Measurements from ENCODE around the gene RNF2. TPM values are rescaled to one million over a fixed set of nuclear protein-coding genes. Genes with fewer than 3 reads are reported as not detected.
"Not testable (repeated sequence)": the region's sequence is repeated elsewhere in the genome, so short reads cannot be mapped to it uniquely, and the experiment has no call there.

Gene RNF2
- polyA plus RNA-seq (ENCODE audit: insufficient read length in 10 of 10), result 10 to 100 TPM; 33.4 to 51.5 (median 39.9) TPM
- long read RNA-seq, donor 1, transcript RNF2-202 (7 exons, 3,606 nt), result major isoform, 9 of 14 reads
- long read RNA-seq, donor 1, partial matches to known transcripts, result 5 of 14 reads
- long read RNA-seq, donor 1, other reads (novel, unspliced or antisense), result 0 of 14 reads
- long read RNA-seq, donor 2, transcript RNF2-202 (7 exons, 3,606 nt), result major isoform, 12 of 12 reads
- long read RNA-seq, donor 2, partial matches to known transcripts, result 0 of 12 reads
- long read RNA-seq, donor 2, other reads (novel, unspliced or antisense), result 0 of 12 reads
- long read RNA-seq, donor 3, result 0 reads
- long read RNA-seq, donor 4, transcript RNF2-202 (7 exons, 3,606 nt), result major isoform, 5 of 36 reads
- long read RNA-seq, donor 4, partial matches to known transcripts, result 30 of 36 reads
- long read RNA-seq, donor 4, other reads (novel, unspliced or antisense), result 0 of 36 reads
- long read RNA-seq, donor 5, transcript RNF2-202 (7 exons, 3,606 nt), result major isoform, 15 of 15 reads
- long read RNA-seq, donor 5, partial matches to known transcripts, result 0 of 15 reads
- long read RNA-seq, donor 5, other reads (novel, unspliced or antisense), result 0 of 15 reads
- long read RNA-seq, donor 6, transcript RNF2-202 (7 exons, 3,606 nt), result major isoform, 7 of 7 reads
- long read RNA-seq, donor 6, partial matches to known transcripts, result 0 of 7 reads
- long read RNA-seq, donor 6, other reads (novel, unspliced or antisense), result 0 of 7 reads
- long read RNA-seq, donor 7, partial matches to known transcripts, result 0 of 5 reads
- long read RNA-seq, donor 7, other reads (novel, unspliced or antisense), result 0 of 5 reads
- long read RNA-seq, donor 8, partial matches to known transcripts, result 0 of 4 reads
- long read RNA-seq, donor 8, other reads (novel, unspliced or antisense), result 0 of 4 reads
- long read RNA-seq, donor 9, partial matches to known transcripts, result 0 of 2 reads
- long read RNA-seq, donor 9, other reads (novel, unspliced or antisense), result 0 of 2 reads

DNA sequence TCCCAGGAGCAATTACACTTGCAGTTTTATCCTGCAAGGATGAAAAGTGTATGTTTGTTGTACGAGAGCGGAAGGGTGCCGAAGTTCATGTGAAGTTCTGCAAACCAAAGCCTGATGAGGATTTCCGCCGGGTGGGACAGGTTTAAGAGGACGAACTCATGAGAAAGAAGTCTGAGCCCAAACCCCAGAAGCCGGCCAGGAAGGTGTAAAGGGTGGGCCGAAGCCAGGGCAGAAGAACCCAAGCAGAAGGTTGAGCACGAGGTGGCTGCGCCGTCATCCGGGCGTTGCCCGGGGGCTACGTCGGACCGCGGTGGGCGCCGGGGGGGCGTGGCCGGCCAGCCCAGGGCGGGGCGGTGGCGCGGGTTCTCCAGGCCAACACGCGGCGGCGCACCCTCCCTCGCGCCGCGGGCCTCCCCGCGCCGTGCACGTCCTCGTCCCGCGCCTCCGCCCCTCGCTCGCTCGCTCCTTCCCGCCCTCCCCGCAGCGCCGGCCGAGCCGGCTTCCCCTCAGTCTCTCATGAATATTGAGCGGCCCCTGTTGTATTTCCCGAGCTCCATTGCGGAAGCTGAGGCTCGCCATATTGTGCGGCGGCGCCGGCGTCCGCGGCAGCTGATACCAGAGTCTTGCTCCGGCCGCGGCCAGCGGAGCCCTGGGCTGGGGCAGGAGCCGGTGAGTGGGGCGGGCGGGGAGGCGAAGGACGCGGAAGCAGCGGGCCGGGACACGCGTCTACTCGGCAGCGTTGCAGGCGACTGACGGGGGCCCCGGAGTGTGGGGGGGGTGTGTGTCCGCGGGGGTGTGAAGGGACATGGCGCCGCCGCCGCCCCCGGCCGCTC is at the start of gene RNF2:
Gene RNF2 (plus strand): TSS at position 578 of the 833 bp plus-strand sequence. CDS start 41,996 bp downstream, outside the sequence.
- DNase-seq, result peak; percentile 76 to 95 (median 91)

DNA sequence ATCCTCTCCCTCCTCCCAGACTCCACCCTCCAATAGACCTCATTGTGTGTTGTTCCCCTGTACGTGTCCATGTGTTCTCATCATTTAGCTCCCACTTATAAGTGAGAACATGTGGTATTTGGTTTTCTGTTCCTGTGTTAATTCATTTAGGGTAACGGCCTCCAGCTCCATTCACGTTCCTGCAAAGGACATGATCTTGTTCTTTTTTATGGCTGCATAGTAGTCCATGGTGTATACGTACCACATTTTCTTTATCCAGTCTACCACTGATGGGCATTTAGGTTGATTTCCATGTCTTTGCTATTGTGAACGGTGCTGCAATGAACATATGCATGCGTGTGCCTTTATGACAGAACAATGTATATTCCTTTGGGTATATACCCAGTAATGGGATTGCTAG is 45.4 kb upstream of the RNF2 start:
- not testable (repeated sequence) for DNase-seq

GRCh38 chr1:185001312-185001880 is 44.0 kb upstream of the RNF2 start:
- not testable (repeated sequence) for DNase-seq

DNA sequence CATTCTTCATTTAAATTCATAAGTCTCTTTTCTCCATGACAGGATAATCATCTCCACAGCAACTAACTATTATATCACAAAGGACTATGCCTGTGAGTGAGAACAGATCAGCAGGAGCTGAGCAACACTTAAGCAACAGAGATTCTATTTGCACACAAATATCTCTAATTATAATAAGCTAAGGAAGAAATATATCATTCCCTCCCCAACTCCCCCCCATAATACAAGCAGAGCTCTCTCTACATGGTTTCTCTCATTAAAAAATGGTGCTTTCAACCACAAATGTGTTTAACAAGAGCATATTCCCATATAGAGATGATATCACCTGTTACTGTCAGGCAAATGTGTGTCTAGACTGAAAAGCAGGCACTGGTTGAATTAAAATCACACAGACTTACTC is 36.5 kb upstream of the RNF2 start:
- DNase-seq, result no peak

GRCh38 chr1:185010361-185010760 is 35.0 kb upstream of the RNF2 start:
- DNase-seq, result no peak

GRCh38 chr1:185014941-185015340 is 30.4 kb upstream of the RNF2 start:
- DNase-seq, result no peak

GRCh38 chr1:185015631-185016030 is 29.7 kb upstream of the RNF2 start:
- no peak for DNase-seq

DNA sequence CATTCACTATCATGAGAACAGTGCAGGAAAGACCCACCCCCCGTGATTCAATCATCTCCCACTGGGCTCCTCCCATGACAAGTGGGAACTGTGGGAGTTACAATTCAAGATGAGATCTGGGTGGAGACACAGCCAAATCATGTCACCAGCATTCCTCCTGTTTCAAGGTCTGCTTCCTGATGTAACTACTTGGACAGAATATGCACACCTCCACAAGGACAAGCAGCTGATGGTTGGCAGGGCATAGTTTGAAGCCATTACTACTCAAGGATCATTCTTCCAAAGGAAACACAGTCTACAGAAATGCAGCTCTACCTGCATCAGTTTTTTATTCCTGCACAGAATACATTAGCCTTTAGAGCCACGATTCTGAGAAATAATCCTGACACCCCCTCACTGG is 28.5 kb upstream of the RNF2 start:
- no peak for DNase-seq

DNA sequence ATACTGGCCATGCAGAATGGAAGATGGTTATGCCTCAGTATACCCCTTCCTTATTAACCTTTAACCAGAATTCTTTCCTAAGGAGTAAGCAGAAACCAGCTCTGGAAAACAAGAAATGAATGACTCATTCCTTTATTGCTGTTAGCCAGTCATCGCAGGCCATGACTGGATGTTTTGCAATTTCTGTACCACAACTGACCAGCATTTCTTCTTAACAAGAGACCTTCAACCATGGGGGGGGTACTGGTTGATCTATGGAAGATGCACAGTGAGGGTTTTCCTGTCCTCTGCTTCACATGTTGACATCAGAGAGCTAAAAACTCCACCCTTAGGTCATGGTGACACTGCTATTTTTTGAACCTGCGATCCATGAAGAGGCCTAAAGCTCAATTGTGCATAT is 28.0 kb upstream of the RNF2 start:
- peak in 1 of 3 donors; percentile 62 for DNase-seq

- no peak for DNase-seq
These were observed 27.4 kb upstream of the RNF2 start for GRCh38 chr1:185017966-185018365.

DNA sequence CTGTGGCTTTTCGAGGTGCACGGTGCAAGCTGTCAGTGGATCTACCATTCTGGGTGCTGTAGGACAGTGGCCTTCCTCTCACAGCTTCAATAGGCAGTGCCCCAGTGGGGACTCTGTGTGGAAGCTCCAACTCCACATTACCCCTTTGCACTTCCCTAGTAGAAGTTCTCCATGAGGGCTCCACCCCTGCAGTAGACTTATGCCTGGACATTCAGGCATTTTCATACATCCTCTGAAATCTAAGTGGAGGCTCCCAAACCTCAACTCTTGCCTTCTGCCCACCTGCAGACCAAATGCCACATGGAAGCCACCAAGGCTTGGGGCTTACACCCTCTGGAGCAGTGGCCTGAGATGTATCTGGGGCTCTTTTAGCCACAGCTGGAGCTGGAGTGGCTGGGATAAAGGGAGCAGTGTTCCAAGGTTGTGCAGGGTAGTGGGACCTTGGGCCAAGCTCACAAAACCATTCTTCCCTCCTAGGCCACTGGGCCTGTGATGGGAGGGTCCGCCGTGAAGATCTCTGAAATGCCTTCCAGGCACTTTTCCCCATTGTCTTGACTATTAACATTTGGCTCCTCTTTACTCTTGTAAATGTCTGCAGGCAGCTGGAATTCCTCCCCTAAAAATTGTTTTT is 18.0 kb upstream of the RNF2 start:
- no peak for DNase-seq

GRCh38 chr1:185033686-185034085 is 11.7 kb upstream of the RNF2 start:
- peak; percentile 22 to 73 (median 25) for DNase-seq

- no peak for DNase-seq
These were observed 10.1 kb upstream of the RNF2 start for GRCh38 chr1:185035258-185035657.

DNA sequence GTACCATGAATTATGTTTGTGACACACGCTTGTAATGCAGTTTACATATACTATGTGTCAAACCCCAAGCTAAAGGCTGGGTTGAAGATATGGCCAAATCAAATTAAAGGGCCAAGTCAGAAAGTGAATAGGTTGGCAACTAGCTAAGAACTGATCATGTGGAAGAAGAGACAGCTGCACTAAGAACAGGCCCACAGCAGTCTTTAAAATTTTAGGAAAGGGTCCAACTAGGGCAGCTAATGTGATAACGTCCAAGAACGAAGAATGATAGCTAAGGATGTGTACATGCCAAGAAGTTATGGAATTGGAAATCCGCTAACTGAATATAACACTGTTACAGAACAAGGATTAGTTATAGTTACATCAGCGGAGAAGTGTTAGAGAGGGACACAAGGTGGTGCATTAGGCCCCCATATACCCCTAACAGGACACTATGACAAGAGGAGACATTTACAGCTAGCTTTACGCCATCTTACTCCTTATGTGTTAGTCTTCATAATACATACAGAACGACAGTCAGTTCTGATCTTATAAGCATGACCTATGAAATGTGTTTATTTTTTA is 6.5 kb upstream of the RNF2 start:
- DNase-seq, result peak in 2 of 3 donors; percentile 12 to 67

DNA sequence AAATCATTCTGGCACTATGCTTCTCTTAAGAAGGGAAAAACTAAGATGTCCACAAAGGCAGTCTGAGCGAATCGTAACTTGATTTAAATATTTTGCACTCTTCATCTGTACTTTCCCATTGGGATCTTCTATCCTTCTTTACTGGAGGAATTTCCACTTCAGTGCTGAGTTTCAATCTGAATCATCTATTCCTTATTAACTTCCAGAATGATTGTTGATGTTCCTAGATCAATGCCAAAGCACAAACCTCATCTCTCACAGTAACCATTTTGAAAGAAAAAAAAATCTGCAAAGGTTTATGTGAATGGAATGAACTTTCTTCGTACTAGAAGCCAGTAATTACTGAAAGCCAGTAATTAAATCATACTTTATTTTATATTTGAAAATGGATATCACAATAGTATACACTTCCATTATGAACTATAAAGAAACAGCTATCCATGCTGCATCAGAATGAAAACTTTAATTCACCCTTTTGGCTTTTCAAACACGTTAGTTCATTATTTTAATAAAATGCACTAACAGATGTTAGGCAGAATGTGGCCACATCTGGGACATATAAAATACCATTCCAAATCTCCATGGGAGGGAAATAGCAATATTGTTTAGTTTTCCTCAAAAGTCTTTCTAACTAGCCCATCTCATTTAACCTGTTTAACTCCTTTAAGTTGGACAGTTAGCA is 5.5 kb upstream of the RNF2 start:
- peak; percentile 68 to 86 (median 71) for DNase-seq

DNA sequence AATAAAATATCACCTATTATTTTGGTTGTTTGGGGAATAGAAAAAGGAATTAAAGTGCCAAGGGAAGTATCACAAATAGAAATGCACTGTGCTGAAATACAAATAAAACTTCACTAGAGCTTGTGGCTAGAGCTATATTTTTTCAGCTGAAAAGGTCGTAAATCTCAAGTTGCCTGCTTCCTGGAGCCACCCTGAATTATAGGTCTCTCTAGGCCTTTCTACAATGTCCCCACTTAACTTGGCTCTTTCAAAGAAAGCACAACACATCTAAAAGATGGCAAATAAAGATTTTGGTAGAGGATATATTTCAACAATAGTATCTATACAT is 5.0 kb upstream of the RNF2 start:
- DNase-seq, result no peak

GRCh38 chr1:185041742-185042141 is 3.6 kb upstream of the RNF2 start:
- no peak for DNase-seq

DNA sequence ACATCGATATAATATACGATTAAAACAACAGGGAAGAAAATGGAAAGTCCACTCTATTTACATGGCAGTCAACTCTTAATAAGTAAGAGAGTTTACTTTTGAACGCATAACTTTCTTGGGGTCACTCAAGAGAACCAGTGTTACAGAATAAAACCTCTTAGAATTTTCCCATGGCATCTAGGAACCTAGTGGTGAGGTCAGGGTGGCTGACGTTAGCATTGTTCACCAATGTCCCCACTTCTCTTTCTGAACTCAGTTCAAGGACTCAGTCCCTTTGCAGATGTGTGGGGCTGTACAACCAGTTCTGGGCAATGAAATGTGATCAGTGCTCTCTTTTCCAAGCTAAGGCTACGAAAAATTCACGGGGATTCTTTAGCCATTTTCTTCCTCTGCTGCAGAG is 2.6 kb upstream of the RNF2 start:
- no peak for DNase-seq

GRCh38 chr1:185044387-185044786 is 971 bp upstream of the RNF2 start:
- DNase-seq, result peak in 1 of 3 donors; percentile 13
